SK-N-MC (cell line): ENCODE measurements around the gene SF1.

Source experiments
- DNase-seq: peaks from one replicate; pipeline ENCODE4 v3.0.0-alpha.2; 2011; ENCODE audit warnings: low read depth, low spot score
- H3K27ac ChIP-seq: fragments of 200-600 bp; sonication (generic); 2 replicates; pipeline ENCODE4 v1.5.1; 2016; ENCODE audit warnings: mixed run types
- H3K36me3 ChIP-seq: fragments of 200-600 bp; sonication (generic); 2 replicates; pipeline ENCODE4 v1.6.1; 2017; ENCODE audit warnings: antibody characterized with exemption, low read length, mixed read lengths; ENCODE audit not compliant: insufficient read depth
- H3K4me3 ChIP-seq: fragments of 200-600 bp; sonication (generic); 2 replicates; pipeline ENCODE4 v1.5.1; 2016
- H3K9ac ChIP-seq: fragments of 200-600 bp; sonication (generic); 2 replicates; pipeline ENCODE4 v1.8.0; 2017; ENCODE audit warnings: mixed run types, mixed read lengths; ENCODE audit not compliant: insufficient read length
- H3K9me3 ChIP-seq: fragments of 200-600 bp; sonication (generic); 2 replicates; pipeline ENCODE4 v1.6.1; 2017; ENCODE audit warnings: low read depth, mild to moderate bottlenecking, antibody characterized with exemption, low read length, moderate library complexity, mixed read lengths
- EZH2 ChIP-seq: fragments of 200-600 bp; sonication (generic); IDR thresholded peaks from one replicate; pipeline ENCODE4 v1.6.1; 2017; ENCODE audit warnings: antibody characterized with exemption
- FOXP2 ChIP-seq: optimal IDR thresholded peaks from 2 replicates; pipeline ENCODE3; 2011; ENCODE audit warnings: mild to moderate bottlenecking, moderate library complexity; ENCODE audit not compliant: insufficient read depth; ENCODE audit errors: extremely low read length, control extremely low read depth
- POLR2AphosphoS5 ChIP-seq: IDR thresholded peaks from 2 replicates; pipeline ENCODE4 v1.6.1; 2012; ENCODE audit warnings: mild to moderate bottlenecking, low read depth, low read length, borderline replicate concordance

The SF1 gene

GRCh38 chr11:64776875-64777274 lies 1.5 kb downstream of the SF1 start:
- H3K36me3 ChIP-seq: peaks cover 57% of the 10 kb centered on the region
- peak overlapping the region; percentile 96 for H3K4me3 ChIP-seq
- H3K27ac ChIP-seq: no peak overlapping the region
- no peaks in the 10 kb centered on the region for H3K9me3 ChIP-seq
- no peak for TF ChIP-seq FOXP2
- TF ChIP-seq EZH2: no peak
- TF ChIP-seq POLR2AphosphoS5: peak; percentile 13; the same call in 1 of the 2 replicates
- no peak for DNase-seq
- H3K9ac ChIP-seq: peak overlapping the region; percentile 92

GRCh38 chr11:64776425-64776824 lies 1.9 kb downstream of the SF1 start:
- TF ChIP-seq POLR2AphosphoS5 (0 out of 2 replicates have a peak, but pooled peaks have one; percentile 2), FOXP2 (no peak)
- H3K27ac ChIP-seq: no peak overlapping the region
- H3K9me3 ChIP-seq: no peaks in the 10 kb centered on the region
- peak overlapping the region; percentile 92 for H3K9ac ChIP-seq
- no peak for DNase-seq
- H3K36me3 ChIP-seq: peaks cover 61% of the 10 kb centered on the region
- peak overlapping the region; percentile 96 for H3K4me3 ChIP-seq

- Histone ChIP-seq H3K36me3 (peaks cover 84% of the 10 kb centered on the region), H3K27ac (no peak overlapping the region), H3K9me3 (no peaks in the 10 kb centered on the region), H3K4me3 (no peak overlapping the region), H3K9ac (no peak overlapping the region)
- no peak for TF ChIP-seq POLR2AphosphoS5
- TF ChIP-seq FOXP2: no peak
- no peak for TF ChIP-seq EZH2
- no peak for DNase-seq
Observed at GRCh38 chr11:64774144-64774543, 4.2 kb downstream of the SF1 start.

- TF ChIP-seq POLR2AphosphoS5 (no peak), EZH2 (no peak), FOXP2 (no peak)
Observed at GRCh38 chr11:64772303-64773018, 5.9 kb downstream of the SF1 start.

GRCh38 chr11:64771861-64772260 lies 6.5 kb downstream of the SF1 start:
- no peak for DNase-seq
- Histone ChIP-seq H3K27ac (peak overlapping the region; percentile 22; the same call in 1 of the 2 replicates), H3K4me3 (no peak overlapping the region), H3K36me3 (peaks cover 100% of the 10 kb centered on the region), H3K9me3 (no peaks in the 10 kb centered on the region), H3K9ac (no peak overlapping the region)
- no peak for TF ChIP-seq POLR2AphosphoS5
- TF ChIP-seq EZH2: no peak
- no peak for TF ChIP-seq FOXP2

More at GRCh38 chr11:64772303-64773018, 5.9 kb downstream of the SF1 start:
- DNase-seq: no peak
- Histone ChIP-seq H3K4me3 (no peak overlapping the region), H3K9ac (no peak overlapping the region), H3K36me3 (peaks cover 100% of the 10 kb centered on the region), H3K27ac (peak overlapping the region; percentile 22; the same call in 1 of the 2 replicates), H3K9me3 (no peaks in the 10 kb centered on the region)

GRCh38 chr11:64770120-64770519 lies 8.2 kb downstream of the SF1 start:
- Histone ChIP-seq H3K36me3 (peaks cover 98% of the 10 kb centered on the region), H3K9me3 (no peaks in the 10 kb centered on the region), H3K9ac (no peak overlapping the region), H3K27ac (no peak overlapping the region), H3K4me3 (no peak overlapping the region)
- TF ChIP-seq FOXP2 (no peak), EZH2 (no peak), POLR2AphosphoS5 (no peak)
- no peak for DNase-seq

GRCh38 chr11:64769283-64769682 lies 9.1 kb downstream of the SF1 start:
- Histone ChIP-seq H3K4me3 (no peak overlapping the region), H3K27ac (no peak overlapping the region), H3K9ac (no peak overlapping the region), H3K9me3 (no peaks in the 10 kb centered on the region), H3K36me3 (peaks cover 98% of the 10 kb centered on the region)
- TF ChIP-seq FOXP2: no peak
- no peak for TF ChIP-seq POLR2AphosphoS5
- TF ChIP-seq EZH2: no peak
- no peak for DNase-seq

- Histone ChIP-seq H3K9me3 (no peaks in the 10 kb centered on the region), H3K36me3 (peaks cover 98% of the 10 kb centered on the region), H3K4me3 (no peak overlapping the region), H3K27ac (no peak overlapping the region), H3K9ac (no peak overlapping the region)
- no peak for DNase-seq
- TF ChIP-seq EZH2 (no peak), POLR2AphosphoS5 (no peak), FOXP2 (no peak)
Observed at GRCh38 chr11:64768300-64768694, 10.0 kb downstream of the SF1 start.
